ENCODE measurements around the gene ZNF804A. TPM values are rescaled to one million over a fixed set of nuclear protein-coding genes. Genes with fewer than 3 reads are reported as not detected.

ZNF804A gene
- total RNA-seq, 1 donor from 2014 or later: not detected

- no peaks in the 10 kb centered on the region for H3K36me3 Mint-ChIP-seq (ENCODE audit: unreplicated experiment)
- DNase-seq (ENCODE audit: extremely low spot score, unreplicated experiment): no peak
- peaks cover 4% of the 10 kb centered on the region for H3K4me1 Mint-ChIP-seq (ENCODE audit: unreplicated experiment)
- TF ChIP-seq CTCF (IDR thresholded peaks at IDR 0.05): no peak
- H3K27me3 Mint-ChIP-seq (ENCODE audit: unreplicated experiment): no peaks in the 10 kb centered on the region
- H3K4me3 Mint-ChIP-seq (ENCODE audit: unreplicated experiment): no peak overlapping the region
- H3K9me3 Mint-ChIP-seq (ENCODE audit: unreplicated experiment): peaks cover 4% of the 10 kb centered on the region
- H3K27ac Mint-ChIP-seq (ENCODE audit: unreplicated experiment): no peak overlapping the region
Measured at GRCh38 chr2:184556639-184557038, 41.7 kb upstream of the ZNF804A start.

- Mint-ChIP-seq H3K27me3 (ENCODE audit: unreplicated experiment) (no peaks in the 10 kb centered on the region), H3K27ac (ENCODE audit: unreplicated experiment) (no peak overlapping the region), H3K36me3 (ENCODE audit: unreplicated experiment) (no peaks in the 10 kb centered on the region), H3K9me3 (ENCODE audit: unreplicated experiment) (peaks cover 4% of the 10 kb centered on the region), H3K4me3 (ENCODE audit: unreplicated experiment) (no peak overlapping the region), H3K4me1 (ENCODE audit: unreplicated experiment) (no peaks in the 10 kb centered on the region)
- TF ChIP-seq CTCF (IDR thresholded peaks at IDR 0.05): no peak
- DNase-seq (ENCODE audit: extremely low spot score, unreplicated experiment): no peak
Measured at GRCh38 chr2:184558713-184559464, 39.4 kb upstream of the ZNF804A start.

- Mint-ChIP-seq H3K9me3 (ENCODE audit: unreplicated experiment) (peaks cover 4% of the 10 kb centered on the region), H3K4me1 (ENCODE audit: unreplicated experiment) (peaks cover 2% of the 10 kb centered on the region), H3K4me3 (ENCODE audit: unreplicated experiment) (no peak overlapping the region), H3K27me3 (ENCODE audit: unreplicated experiment) (no peaks in the 10 kb centered on the region), H3K27ac (ENCODE audit: unreplicated experiment) (no peak overlapping the region), H3K36me3 (ENCODE audit: unreplicated experiment) (no peaks in the 10 kb centered on the region)
- no peak for DNase-seq (ENCODE audit: extremely low spot score, unreplicated experiment)
- no peak for TF ChIP-seq CTCF (IDR thresholded peaks at IDR 0.05)
Measured at GRCh38 chr2:184560603-184561002, 37.7 kb upstream of the ZNF804A start.

GRCh38 chr2:184562532-184562931 lies 35.8 kb upstream of the ZNF804A start:
- Mint-ChIP-seq H3K4me3 (ENCODE audit: unreplicated experiment) (no peak overlapping the region), H3K27ac (ENCODE audit: unreplicated experiment) (no peak overlapping the region)

More at GRCh38 chr2:184562532-184562931, 35.8 kb upstream of the ZNF804A start:
- DNase-seq (ENCODE audit: extremely low spot score, unreplicated experiment): no peak
- TF ChIP-seq CTCF (IDR thresholded peaks at IDR 0.05): no peak
- peaks cover 4% of the 10 kb centered on the region for H3K9me3 Mint-ChIP-seq (ENCODE audit: unreplicated experiment)
- H3K36me3 Mint-ChIP-seq (ENCODE audit: unreplicated experiment): no peaks in the 10 kb centered on the region
- H3K4me1 Mint-ChIP-seq (ENCODE audit: unreplicated experiment): peaks cover 2% of the 10 kb centered on the region
- H3K27me3 Mint-ChIP-seq (ENCODE audit: unreplicated experiment): no peaks in the 10 kb centered on the region

All from osteocyte (in vitro differentiated cells).